Measurements from ENCODE around the gene ATXN1.

ATXN1 gene

DNA sequence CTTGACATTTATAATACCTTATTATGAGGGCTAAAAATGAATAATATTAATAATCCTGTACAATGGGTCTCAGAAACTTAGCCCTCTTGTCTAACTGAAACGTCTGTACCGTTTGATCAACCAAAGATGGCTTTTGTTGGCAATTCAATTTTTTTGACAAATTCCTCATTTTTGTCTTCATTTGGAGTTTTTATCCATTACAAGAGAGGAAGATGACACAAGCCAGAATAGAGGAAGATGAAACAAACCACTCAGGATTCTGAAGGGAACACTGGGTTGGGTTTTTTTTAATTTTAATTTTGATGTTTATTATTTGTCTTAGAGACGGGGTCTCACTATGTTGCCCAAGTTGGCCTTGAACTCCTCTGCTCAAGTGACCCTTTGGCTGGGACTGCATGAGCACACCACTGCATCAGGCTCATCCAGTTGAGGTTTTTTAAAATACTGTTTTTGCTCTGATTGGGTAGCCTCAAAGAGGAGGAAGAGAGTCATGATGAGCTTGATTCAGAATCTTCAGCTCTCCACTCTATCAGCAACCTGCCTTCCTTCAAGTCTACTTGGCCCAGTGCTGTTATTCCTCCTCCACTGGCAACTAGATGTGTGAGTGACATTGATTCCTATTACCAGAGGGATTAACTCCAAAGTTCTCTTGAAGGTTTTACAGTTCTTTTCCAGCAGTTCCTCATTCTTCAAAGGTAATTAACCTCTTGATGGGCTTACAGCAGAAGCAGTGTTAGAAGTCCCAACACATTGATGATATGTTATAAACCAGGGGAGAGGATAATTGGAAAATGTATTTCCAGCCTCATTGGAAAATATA is 71.3 kb downstream of the ATXN1 start:
- Histone ChIP-seq H3K4me2 (ENCODE audit: low read length) (no peak overlapping the region), H3K27ac (no peak overlapping the region), H3K36me3 (ENCODE audit: control insufficient read depth, insufficient read depth, low read length) (no peaks in the 10 kb centered on the region)

DNA sequence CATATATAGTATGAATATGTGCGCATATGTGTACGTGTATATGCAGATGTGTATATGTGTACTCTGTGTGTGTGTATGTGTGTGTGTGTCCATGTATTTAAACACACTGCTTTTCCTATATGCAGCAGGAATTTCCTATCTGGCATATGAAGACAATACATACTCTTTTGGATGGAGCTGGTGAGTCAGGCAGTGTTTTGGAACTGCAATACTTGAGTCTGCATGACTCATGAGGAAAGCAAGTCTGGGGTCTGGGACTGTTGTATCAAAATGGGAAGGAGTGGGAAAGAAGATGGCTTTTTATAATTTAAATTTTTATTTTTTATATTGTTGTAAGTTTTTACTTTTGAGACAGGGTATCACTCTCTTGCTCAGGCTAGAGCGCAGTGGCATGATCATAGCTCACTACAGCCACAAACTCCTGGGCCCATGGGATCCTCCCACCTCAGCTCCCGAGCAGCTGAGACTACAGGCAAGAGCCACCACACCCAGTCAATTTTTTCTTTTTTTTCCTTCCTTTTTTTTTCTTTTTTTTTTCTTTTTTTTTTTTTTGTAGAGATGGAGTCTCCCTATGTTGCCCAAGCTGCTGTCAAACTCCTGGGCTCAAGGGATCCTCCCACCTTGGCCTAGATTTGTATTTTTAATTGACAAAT is 72.2 kb downstream of the ATXN1 start:
- Histone ChIP-seq H3K9me3 (ENCODE audit: control insufficient read depth, low read length) (no peaks in the 10 kb centered on the region), H3K27ac (no peak overlapping the region), H2AFZ (no peak overlapping the region), H3K36me3 (ENCODE audit: control insufficient read depth, insufficient read depth, low read length) (no peaks in the 10 kb centered on the region), H3K4me3 (ENCODE audit: low read depth, low read length) (no peak overlapping the region), H3K9ac (no peak overlapping the region), H3K79me2 (no peaks in the 10 kb centered on the region), H3K27me3 (ENCODE audit: control insufficient read depth, insufficient read depth, low read length) (no peaks in the 10 kb centered on the region), H3K4me1 (peaks cover under 1% of the 10 kb centered on the region), H3K4me2 (ENCODE audit: low read length) (no peak overlapping the region)
- TF ChIP-seq, protein P1, sequence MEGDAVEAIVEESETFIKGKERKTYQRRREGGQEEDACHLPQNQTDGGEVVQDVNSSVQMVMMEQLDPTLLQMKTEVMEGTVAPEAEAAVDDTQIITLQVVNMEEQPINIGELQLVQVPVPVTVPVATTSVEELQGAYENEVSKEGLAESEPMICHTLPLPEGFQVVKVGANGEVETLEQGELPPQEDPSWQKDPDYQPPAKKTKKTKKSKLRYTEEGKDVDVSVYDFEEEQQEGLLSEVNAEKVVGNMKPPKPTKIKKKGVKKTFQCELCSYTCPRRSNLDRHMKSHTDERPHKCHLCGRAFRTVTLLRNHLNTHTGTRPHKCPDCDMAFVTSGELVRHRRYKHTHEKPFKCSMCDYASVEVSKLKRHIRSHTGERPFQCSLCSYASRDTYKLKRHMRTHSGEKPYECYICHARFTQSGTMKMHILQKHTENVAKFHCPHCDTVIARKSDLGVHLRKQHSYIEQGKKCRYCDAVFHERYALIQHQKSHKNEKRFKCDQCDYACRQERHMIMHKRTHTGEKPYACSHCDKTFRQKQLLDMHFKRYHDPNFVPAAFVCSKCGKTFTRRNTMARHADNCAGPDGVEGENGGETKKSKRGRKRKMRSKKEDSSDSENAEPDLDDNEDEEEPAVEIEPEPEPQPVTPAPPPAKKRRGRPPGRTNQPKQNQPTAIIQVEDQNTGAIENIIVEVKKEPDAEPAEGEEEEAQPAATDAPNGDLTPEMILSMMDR (IDR thresholded peaks at IDR 0.05), result no peak

More for the DNA sequence above, 71.3 kb downstream of the ATXN1 start:
- Histone ChIP-seq H3K9me3 (ENCODE audit: control insufficient read depth, low read length) (no peaks in the 10 kb centered on the region), H3K4me1 (no peaks in the 10 kb centered on the region), H3K27me3 (ENCODE audit: control insufficient read depth, insufficient read depth, low read length) (no peaks in the 10 kb centered on the region), H3K9ac (no peak overlapping the region), H3K4me3 (ENCODE audit: low read depth, low read length) (no peak overlapping the region), H3K79me2 (no peaks in the 10 kb centered on the region), H2AFZ (no peak overlapping the region)
- TF ChIP-seq, protein P1 (IDR thresholded peaks at IDR 0.05), result no peak

GRCh38 chr6:16688436-16688835 is 72.8 kb downstream of the ATXN1 start:
- Histone ChIP-seq H3K4me3 (ENCODE audit: low read depth, low read length) (no peak overlapping the region), H3K9me3 (ENCODE audit: control insufficient read depth, low read length) (no peaks in the 10 kb centered on the region), H2AFZ (no peak overlapping the region), H3K36me3 (ENCODE audit: control insufficient read depth, insufficient read depth, low read length) (no peaks in the 10 kb centered on the region), H3K27me3 (ENCODE audit: control insufficient read depth, insufficient read depth, low read length) (no peaks in the 10 kb centered on the region), H3K4me2 (ENCODE audit: low read length) (no peak overlapping the region), H3K4me1 (peaks cover 5% of the 10 kb centered on the region), H3K27ac (no peak overlapping the region), H3K9ac (no peak overlapping the region), H3K79me2 (no peaks in the 10 kb centered on the region)
- TF ChIP-seq, protein P1 (IDR thresholded peaks at IDR 0.05), result no peak

DNA sequence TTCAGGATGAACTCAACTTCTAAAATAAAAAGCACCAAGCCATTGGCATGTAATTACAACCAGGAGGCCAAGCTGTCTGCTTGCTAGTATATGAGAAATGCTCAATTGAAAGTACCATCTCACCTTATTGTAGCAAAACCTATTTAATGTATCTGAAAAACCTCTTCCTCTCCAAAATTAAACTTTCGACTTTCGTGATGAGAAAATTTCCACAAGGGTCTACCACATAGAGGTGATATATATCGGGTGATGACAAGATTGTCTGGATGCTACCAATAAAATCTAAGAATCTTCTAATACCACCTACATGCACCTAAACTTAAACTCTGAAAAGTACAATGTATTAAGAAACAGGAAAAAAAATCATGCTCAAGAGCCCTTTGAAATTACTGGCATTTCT is 74.2 kb downstream of the ATXN1 start:
- Histone ChIP-seq H3K27me3 (ENCODE audit: control insufficient read depth, insufficient read depth, low read length) (no peaks in the 10 kb centered on the region), H3K4me2 (ENCODE audit: low read length) (no peak overlapping the region), H2AFZ (no peak overlapping the region), H3K4me3 (ENCODE audit: low read depth, low read length) (no peak overlapping the region), H3K27ac (no peak overlapping the region), H3K36me3 (ENCODE audit: control insufficient read depth, insufficient read depth, low read length) (no peaks in the 10 kb centered on the region), H3K9me3 (ENCODE audit: control insufficient read depth, low read length) (no peaks in the 10 kb centered on the region), H3K4me1 (peaks cover 5% of the 10 kb centered on the region), H3K9ac (no peak overlapping the region), H3K79me2 (no peaks in the 10 kb centered on the region)
- TF ChIP-seq, protein P1 (IDR thresholded peaks at IDR 0.05), result no peak
